ENCODE measurements around the gene DAAM1.

DNA sequence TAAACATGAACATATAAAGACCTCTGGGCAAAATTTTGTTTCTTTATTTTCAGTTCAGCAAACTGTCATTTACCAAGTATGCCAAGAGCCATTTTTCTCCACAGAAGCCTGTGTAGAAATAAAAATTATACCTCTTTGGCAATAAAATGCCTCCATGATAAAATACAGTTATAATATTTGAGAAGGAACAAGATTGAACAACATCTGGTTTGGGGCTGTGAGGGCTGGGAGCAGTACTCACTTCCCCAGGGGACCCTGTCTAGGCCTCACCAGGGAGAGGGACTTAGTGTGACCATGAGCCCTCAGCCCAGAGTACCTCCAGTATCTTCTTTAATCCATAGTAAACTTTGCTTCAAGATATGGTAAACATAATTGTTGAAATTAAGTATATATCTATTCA is 65.1 kb downstream of the DAAM1 start:
- TF ChIP-seq, protein P1, sequence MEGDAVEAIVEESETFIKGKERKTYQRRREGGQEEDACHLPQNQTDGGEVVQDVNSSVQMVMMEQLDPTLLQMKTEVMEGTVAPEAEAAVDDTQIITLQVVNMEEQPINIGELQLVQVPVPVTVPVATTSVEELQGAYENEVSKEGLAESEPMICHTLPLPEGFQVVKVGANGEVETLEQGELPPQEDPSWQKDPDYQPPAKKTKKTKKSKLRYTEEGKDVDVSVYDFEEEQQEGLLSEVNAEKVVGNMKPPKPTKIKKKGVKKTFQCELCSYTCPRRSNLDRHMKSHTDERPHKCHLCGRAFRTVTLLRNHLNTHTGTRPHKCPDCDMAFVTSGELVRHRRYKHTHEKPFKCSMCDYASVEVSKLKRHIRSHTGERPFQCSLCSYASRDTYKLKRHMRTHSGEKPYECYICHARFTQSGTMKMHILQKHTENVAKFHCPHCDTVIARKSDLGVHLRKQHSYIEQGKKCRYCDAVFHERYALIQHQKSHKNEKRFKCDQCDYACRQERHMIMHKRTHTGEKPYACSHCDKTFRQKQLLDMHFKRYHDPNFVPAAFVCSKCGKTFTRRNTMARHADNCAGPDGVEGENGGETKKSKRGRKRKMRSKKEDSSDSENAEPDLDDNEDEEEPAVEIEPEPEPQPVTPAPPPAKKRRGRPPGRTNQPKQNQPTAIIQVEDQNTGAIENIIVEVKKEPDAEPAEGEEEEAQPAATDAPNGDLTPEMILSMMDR (conservative IDR thresholded peaks at IDR 0.05 in 1 of 2, IDR thresholded peaks at IDR 0.05 in 1 of 2; ENCODE audit: extremely low read depth in 1 of 2, insufficient read depth in 1 of 2, low read depth in 1 of 2, low read length in 2 of 2) = no peak
- TF ChIP-seq EZH2 (IDR thresholded peaks at IDR 0.05; ENCODE audit: borderline replicate concordance, low read length) = no peak
